Ascending aorta (tissue), 2 donors: ENCODE measurements around the gene OSBPL10. TPM values are rescaled to one million over a fixed set of nuclear protein-coding genes. Genes with fewer than 3 reads are reported as not detected.

Source experiments
- DNase-seq, 2 donors: peaks; one replicate each; pipeline ENCODE4 v3.0.0-alpha.2; 2019; ENCODE audit warnings: low spot score in 2 of 2
- H3K27ac ChIP-seq, 2 donors: fragments of 200-600 bp; sonication (generic); one replicate each; pipeline ENCODE4 v1.5.1; 2016 to 2017; ENCODE audit warnings: mild to moderate bottlenecking in 1 of 2
- H3K27me3 ChIP-seq: fragments of 200-600 bp; sonication (generic); one replicate; pipeline ENCODE4 v1.5.1; 2017
- H3K36me3 ChIP-seq, 2 donors: fragments of 200-600 bp; sonication (generic); one replicate each; pipeline ENCODE4 v1.5.1; 2016
- H3K4me1 ChIP-seq, 2 donors: fragments of 200-600 bp; sonication (generic); one replicate each; pipeline ENCODE4 v1.5.1; 2016 to 2017; ENCODE audit warnings: mild to moderate bottlenecking in 1 of 2
- H3K4me3 ChIP-seq, 2 donors: fragments of 200-600 bp; sonication (generic); one replicate each; pipeline ENCODE4 v1.5.1; 2016 to 2017; ENCODE audit warnings: mild to moderate bottlenecking in 1 of 2
- H3K9me3 ChIP-seq, 2 donors: fragments of 200-600 bp; sonication (generic); one replicate each; pipeline ENCODE4 v1.5.1; 2016
- intact Hi-C: fragments of 100-400 bp; cut with DNase I; formaldehyde crosslinking; loops from one replicate; pipeline ENCODE4 v1.15.1; 2023
- total RNA-seq: library from RNA; depleted of rRNA; stranded (reverse); fragments of >200 nt; gene quantifications from one replicate; pipeline ENCODE4 v1.1.0, GENCODE V29; 2016
- TF ChIP-seq, protein P1 (sequence below), 3 experiments: fragments of 200-600 bp in 2 of 3; fragments of 450-650 bp in 1 of 3; sonication (generic) in 2 of 3; IDR thresholded peaks; one replicate each; pipeline ENCODE4 v1.5.1; 2016 to 2019; ENCODE audit warnings: antibody characterized with exemption in 3 of 3, mild to moderate bottlenecking in 1 of 3, moderate library complexity in 1 of 3

The OSBPL10 gene
- total RNA-seq, 1 donor from 2014 or later = 169 TPM

DNA sequence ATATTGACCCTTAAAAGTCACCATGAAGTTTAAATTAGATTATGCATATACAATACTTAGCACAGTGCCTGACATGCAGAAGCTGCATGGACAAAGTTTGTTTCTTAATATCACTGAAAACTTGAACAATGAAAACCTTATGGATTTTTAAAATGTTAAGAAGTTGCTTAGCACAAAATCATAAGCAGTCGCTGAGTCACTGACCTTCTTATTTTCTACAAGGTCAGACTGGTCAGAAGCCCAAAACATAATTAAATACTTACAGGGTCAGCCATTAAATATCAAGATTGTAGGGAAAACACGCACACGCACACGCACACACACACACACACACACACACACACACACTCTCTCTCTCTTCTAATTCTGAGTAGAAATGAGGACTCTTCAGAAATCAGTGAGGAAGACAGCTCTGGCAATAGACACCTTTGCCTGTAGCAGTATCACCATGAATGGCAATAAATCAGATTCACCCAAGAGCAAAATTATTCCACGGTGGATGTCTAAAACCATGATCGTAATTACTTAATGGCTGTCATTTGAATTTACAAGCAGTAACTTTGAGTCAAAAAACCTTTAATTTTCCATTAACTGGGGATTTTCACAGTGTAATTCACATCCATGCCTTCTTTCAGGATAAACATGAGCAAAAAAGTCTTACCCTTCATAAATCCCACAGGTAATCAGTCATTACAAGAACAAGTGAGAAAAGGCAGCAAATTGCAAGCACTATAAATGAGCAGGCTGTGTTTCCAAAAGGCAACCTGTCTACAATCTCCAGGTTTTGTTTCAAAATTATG is 147.5 kb downstream of the OSBPL10 start:
- H3K27me3 ChIP-seq = no peaks in the 10 kb centered on the region
- TF ChIP-seq, protein P1, sequence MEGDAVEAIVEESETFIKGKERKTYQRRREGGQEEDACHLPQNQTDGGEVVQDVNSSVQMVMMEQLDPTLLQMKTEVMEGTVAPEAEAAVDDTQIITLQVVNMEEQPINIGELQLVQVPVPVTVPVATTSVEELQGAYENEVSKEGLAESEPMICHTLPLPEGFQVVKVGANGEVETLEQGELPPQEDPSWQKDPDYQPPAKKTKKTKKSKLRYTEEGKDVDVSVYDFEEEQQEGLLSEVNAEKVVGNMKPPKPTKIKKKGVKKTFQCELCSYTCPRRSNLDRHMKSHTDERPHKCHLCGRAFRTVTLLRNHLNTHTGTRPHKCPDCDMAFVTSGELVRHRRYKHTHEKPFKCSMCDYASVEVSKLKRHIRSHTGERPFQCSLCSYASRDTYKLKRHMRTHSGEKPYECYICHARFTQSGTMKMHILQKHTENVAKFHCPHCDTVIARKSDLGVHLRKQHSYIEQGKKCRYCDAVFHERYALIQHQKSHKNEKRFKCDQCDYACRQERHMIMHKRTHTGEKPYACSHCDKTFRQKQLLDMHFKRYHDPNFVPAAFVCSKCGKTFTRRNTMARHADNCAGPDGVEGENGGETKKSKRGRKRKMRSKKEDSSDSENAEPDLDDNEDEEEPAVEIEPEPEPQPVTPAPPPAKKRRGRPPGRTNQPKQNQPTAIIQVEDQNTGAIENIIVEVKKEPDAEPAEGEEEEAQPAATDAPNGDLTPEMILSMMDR (IDR thresholded peaks at IDR 0.05) = no peak
- intact Hi-C loops = no loop called here
- no peaks in the 10 kb centered on the region for H3K9me3 ChIP-seq
- no peaks in the 10 kb centered on the region for H3K36me3 ChIP-seq
- no peak for DNase-seq
- H3K4me3 ChIP-seq = no peak overlapping the region
- peaks cover 0 to 4% of the 10 kb centered on the region in 2 donors for H3K4me1 ChIP-seq
- no peak overlapping the region for H3K27ac ChIP-seq

DNA sequence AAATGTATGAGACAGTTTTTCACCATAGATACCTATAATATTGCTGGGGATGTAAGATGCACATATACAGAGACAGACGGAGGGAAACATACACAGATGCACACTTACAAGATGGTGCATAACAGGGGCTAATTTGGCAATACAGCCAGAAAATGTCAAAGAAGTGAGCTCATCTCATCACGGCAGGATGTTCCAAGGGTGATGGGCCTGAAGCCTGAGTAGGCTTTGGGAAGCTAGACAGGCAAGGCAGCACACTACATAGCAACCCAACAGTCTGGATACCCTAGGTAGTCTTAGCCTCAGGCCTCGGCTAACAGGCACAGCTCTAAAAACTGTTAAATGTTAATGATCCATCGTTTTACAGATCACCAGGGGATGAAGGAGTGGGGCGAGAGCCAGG is 148.5 kb downstream of the OSBPL10 start:
- DNase-seq = no peak
- Histone ChIP-seq H3K27me3 (no peaks in the 10 kb centered on the region), H3K27ac (no peak overlapping the region), H3K4me3 (no peak overlapping the region), H3K4me1 (peaks cover 0 to 4% of the 10 kb centered on the region in 2 donors), H3K36me3 (no peaks in the 10 kb centered on the region), H3K9me3 (no peaks in the 10 kb centered on the region)
- TF ChIP-seq, protein P1 (IDR thresholded peaks at IDR 0.05) = no peak
- intact Hi-C loops = no loop called here

DNA sequence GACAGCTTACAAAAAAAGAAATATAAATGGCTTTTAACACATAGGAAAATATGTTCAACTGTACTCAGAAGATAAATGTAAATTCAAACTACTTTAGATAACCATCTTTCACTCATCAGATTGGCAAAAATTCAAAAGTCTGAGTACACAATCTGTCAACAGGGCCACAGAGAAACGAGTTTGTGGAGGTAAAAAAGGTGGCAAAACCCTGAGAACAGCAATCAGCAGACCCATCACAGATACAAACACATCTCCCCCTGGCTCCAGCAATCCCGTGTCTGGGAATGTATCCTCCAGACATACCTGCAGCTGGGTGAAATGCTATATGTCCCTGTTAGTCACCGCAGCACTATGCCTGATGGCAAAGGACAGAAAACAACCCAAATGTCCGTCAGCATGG is 149.5 kb downstream of the OSBPL10 start:
- TF ChIP-seq, protein P1 (IDR thresholded peaks at IDR 0.05) = no peak
- DNase-seq = no peak
- intact Hi-C loops = no loop called here
- H3K36me3 ChIP-seq = no peaks in the 10 kb centered on the region
- peaks cover 0 to 4% of the 10 kb centered on the region in 2 donors for H3K4me1 ChIP-seq
- no peak overlapping the region for H3K4me3 ChIP-seq
- no peaks in the 10 kb centered on the region for H3K27me3 ChIP-seq
- H3K9me3 ChIP-seq = no peaks in the 10 kb centered on the region
- no peak overlapping the region for H3K27ac ChIP-seq

DNA sequence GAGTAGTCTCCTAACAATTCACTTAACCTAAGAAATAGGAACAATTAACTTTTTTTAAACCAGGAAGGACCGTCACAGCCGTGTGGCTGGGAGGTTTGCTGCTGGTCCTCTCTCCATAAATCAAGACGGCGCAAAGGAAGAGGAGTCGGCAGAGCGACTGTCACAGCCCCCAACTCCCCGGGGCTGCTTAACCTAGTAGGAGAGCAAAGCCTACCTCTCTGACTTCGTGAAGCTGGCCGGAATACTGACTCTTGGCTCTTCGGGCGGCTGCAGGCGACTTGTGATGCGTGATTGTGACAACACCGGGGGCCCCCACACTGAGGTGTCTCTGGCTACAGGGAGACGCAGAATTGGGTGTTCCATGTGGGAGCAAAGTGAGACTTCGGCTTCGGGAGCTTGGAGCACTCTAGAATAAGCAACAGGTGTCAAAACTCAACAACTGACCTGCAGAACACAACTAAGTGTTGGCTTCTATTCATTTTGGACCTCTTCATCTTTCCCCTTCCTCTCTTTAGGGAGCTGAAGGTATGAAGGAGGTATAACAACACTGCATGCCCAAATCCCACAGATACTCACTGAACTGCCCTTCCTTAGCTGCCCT is 151.1 kb downstream of the OSBPL10 start:
- H3K36me3 ChIP-seq = no peaks in the 10 kb centered on the region
- H3K4me3 ChIP-seq = no peak overlapping the region
- no peak for DNase-seq
- no peaks in the 10 kb centered on the region for H3K9me3 ChIP-seq
- H3K27me3 ChIP-seq = no peaks in the 10 kb centered on the region
- TF ChIP-seq, protein P1 (IDR thresholded peaks at IDR 0.05) = no peak
- H3K4me1 ChIP-seq = no peaks in the 10 kb centered on the region
- intact Hi-C loops = no loop called here
- no peak overlapping the region for H3K27ac ChIP-seq

DNA sequence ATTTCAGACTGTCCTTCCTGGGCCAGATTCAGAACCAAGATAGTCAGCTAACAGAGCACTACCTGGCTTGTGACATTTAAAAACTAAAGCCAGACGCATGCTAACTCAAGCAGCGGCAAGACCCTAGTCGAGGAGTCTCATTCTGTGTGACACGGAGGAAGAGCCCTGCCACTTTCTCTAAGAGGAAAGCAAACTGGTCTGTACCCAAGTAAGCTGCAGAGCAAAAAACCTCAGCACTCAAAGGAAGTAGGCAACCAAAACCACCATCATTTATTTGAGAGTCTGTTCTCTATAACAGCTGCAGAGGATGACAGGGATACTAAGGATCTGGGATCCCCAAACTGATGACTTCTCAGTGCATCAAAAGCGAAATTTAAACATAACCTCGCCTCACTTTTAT is 152.1 kb downstream of the OSBPL10 start:
- TF ChIP-seq, protein P1 (IDR thresholded peaks at IDR 0.05) = no peak
- Histone ChIP-seq H3K4me3 (no peak overlapping the region), H3K36me3 (no peaks in the 10 kb centered on the region), H3K27ac (no peak overlapping the region), H3K9me3 (no peaks in the 10 kb centered on the region), H3K4me1 (no peaks in the 10 kb centered on the region), H3K27me3 (no peaks in the 10 kb centered on the region)
- no peak for DNase-seq
- intact Hi-C loops = no loop called here
